Measurements from ENCODE around the gene CRELD1. TPM values are rescaled to one million over a fixed set of nuclear protein-coding genes. Genes with fewer than 3 reads are reported as not detected.

The CRELD1 gene
- total and polyA plus RNA-seq, 4 donors: 12.6 to 31.1 (median 25.0) TPM

GRCh38 chr3:9946112-9947024 is 12.7 kb downstream of the CRELD1 start:
- Histone ChIP-seq H3K9me3 (ENCODE audit: control insufficient read depth in 4 of 4, low read length in 3 of 4) (no peaks in the 10 kb centered on the region), H3K27ac (ENCODE audit: low read depth in 1 of 2, low read length in 2 of 2) (peak overlapping the region; percentile 35 to 42), H3K27me3 (ENCODE audit: control insufficient read depth in 4 of 4, insufficient read depth in 4 of 4, low read length in 3 of 4) (peaks cover 0 to under 1% (median 0%) of the 10 kb centered on the region in 4 donors), H3K9ac (ENCODE audit: low read depth in 1 of 2, low read length in 2 of 2) (no peak overlapping the region), H3K36me3 (ENCODE audit: control insufficient read depth in 4 of 4, insufficient read depth in 3 of 4, low read depth in 1 of 4, low read length in 3 of 4) (peaks cover 0 to 19% (median 8%) of the 10 kb centered on the region in 4 donors), H3K4me3 (ENCODE audit: low read depth in 1 of 3, low read length in 3 of 3) (peak overlapping the region in 2 of 3 donors; percentile 55), H3K4me1 (ENCODE audit: control insufficient read depth in 4 of 4, insufficient read depth in 4 of 4, low read length in 3 of 4) (peaks cover 2 to 16% (median 11%) of the 10 kb centered on the region in 4 donors)
- WGBS: 9% methylated on average over 90 of the region's 90 CpGs
- TF ChIP-seq FOXA2 (IDR thresholded peaks at IDR 0.05) (no peak), RXRA (IDR thresholded peaks at IDR 0.05) (no peak), REST (IDR thresholded peaks at IDR 0.05) (no peak), RAD21 (IDR thresholded peaks at IDR 0.05) (peak; percentile 52 to 74)
- TF ChIP-seq, protein P1, sequence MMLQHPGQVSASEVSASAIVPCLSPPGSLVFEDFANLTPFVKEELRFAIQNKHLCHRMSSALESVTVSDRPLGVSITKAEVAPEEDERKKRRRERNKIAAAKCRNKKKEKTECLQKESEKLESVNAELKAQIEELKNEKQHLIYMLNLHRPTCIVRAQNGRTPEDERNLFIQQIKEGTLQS (IDR thresholded peaks at IDR 0.05): no peak
- TF ChIP-seq, protein P2, sequence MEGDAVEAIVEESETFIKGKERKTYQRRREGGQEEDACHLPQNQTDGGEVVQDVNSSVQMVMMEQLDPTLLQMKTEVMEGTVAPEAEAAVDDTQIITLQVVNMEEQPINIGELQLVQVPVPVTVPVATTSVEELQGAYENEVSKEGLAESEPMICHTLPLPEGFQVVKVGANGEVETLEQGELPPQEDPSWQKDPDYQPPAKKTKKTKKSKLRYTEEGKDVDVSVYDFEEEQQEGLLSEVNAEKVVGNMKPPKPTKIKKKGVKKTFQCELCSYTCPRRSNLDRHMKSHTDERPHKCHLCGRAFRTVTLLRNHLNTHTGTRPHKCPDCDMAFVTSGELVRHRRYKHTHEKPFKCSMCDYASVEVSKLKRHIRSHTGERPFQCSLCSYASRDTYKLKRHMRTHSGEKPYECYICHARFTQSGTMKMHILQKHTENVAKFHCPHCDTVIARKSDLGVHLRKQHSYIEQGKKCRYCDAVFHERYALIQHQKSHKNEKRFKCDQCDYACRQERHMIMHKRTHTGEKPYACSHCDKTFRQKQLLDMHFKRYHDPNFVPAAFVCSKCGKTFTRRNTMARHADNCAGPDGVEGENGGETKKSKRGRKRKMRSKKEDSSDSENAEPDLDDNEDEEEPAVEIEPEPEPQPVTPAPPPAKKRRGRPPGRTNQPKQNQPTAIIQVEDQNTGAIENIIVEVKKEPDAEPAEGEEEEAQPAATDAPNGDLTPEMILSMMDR (IDR thresholded peaks at IDR 0.05; ENCODE audit: low read depth, low read length, missing input control): peak; percentile 63
- peak; percentile 77 for DNase-seq (ENCODE audit: low spot score)

DNA sequence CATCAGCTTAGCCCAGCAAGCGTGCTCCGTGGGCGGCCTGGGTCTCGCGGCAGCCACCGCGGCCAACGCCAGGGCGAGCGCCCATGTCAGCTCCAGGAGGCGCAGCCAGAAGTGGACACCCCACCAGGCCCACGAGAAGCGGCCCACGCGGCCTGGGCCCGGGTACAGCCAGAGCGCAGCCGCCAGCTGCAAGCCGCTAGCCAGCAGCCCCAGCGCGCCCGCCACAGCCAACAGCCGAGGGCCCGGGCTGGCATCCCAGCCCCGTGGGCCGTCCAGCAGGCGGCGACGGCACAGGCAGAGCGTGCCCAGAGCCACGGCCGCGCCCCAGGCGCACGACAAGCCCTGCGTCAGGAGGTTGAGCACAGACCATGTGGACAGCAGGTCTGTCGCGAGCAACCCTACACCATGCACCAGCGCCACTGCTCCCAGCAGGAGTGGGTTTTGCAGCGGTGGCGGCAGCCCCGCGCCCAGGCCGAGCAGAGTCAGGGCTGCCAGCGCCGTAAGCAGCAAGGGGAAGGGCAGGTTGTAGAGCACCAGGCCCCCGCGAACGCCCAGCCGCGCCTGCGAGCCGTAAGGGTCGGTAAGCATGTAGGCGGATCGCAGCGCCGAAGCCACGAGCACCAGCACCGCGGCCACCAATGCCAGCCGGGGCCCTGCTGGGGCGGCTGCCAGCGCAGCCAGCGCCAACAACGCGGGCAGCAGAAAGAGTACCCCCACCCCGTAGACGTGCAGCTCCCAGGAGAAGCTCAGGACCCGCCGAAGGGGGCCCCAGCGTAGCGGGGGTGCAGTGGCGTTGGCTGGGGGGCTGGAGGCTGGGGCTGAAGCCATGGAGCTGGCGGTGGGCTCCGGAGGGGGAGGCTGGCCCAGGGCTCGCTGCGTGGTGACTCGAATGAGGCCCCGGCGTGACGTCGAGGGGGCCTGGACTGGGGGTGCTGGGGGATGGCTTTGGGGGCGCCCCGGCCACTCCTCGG is 13.7 kb downstream of the CRELD1 start:
- Histone ChIP-seq H3K27me3 (ENCODE audit: control insufficient read depth in 4 of 4, insufficient read depth in 4 of 4, low read length in 3 of 4) (peaks cover 0 to 3% (median 0%) of the 10 kb centered on the region in 4 donors), H3K9ac (ENCODE audit: low read depth in 1 of 2, low read length in 2 of 2) (no peak overlapping the region), H3K9me3 (ENCODE audit: control insufficient read depth in 4 of 4, low read length in 3 of 4) (no peaks in the 10 kb centered on the region), H3K36me3 (ENCODE audit: control insufficient read depth in 4 of 4, insufficient read depth in 3 of 4, low read depth in 1 of 4, low read length in 3 of 4) (peaks cover 0 to 17% (median 8%) of the 10 kb centered on the region in 4 donors), H3K4me1 (ENCODE audit: control insufficient read depth in 4 of 4, insufficient read depth in 4 of 4, low read length in 3 of 4) (peaks cover 6 to 24% (median 18%) of the 10 kb centered on the region in 4 donors), H3K27ac (ENCODE audit: low read depth in 1 of 2, low read length in 2 of 2) (peak overlapping the region in 1 of 2 donors; percentile 42), H3K4me3 (ENCODE audit: low read depth in 1 of 3, low read length in 3 of 3) (peak overlapping the region; percentile 55 to 57 (median 55))
- TF ChIP-seq RAD21 (IDR thresholded peaks at IDR 0.05): peak; percentile 34 to 71
- TF ChIP-seq, protein P2 (IDR thresholded peaks at IDR 0.05; ENCODE audit: low read depth, low read length, missing input control): peak; percentile 51
- TF ChIP-seq, protein P1 (IDR thresholded peaks at IDR 0.05): no peak
- TF ChIP-seq GABPA (IDR thresholded peaks at IDR 0.05 in 1 of 2, conservative IDR thresholded peaks at IDR 0.05 in 1 of 2): no peak
- no peak for TF ChIP-seq EGR1 (IDR thresholded peaks at IDR 0.05; ENCODE audit: low read depth in 2 of 2)
- no peak for DNase-seq (ENCODE audit: low spot score)
- 37% methylated on average over 86 of the region's 86 CpGs for WGBS

All from liver (tissue), 9 donors.